H1 (cell line): Measurements from ENCODE around the gene DBH.

Source experiments
- CEBPB ChIP-seq: IDR thresholded peaks from 2 replicates; pipeline ENCODE4 v1.6.1; 2012; ENCODE audit warnings: low read depth, low read length
- CHD2 ChIP-seq: IDR thresholded peaks from 2 replicates; pipeline ENCODE4 v1.6.1; 2012; ENCODE audit warnings: low read length, improper control_type of control experiment
- POLR2A ChIP-seq, 2 experiments: IDR thresholded peaks; 1 replicate in 1 of 2; 2 replicates in 1 of 2; pipeline ENCODE4 v1.6.1; 2011; ENCODE audit warnings: low read depth in 2 of 2, low read length in 2 of 2, mild to moderate bottlenecking in 2 of 2; ENCODE audit errors: control extremely low read depth in 1 of 2
- RNF2 ChIP-seq: fragments of 200-900, 300-1000 bp; sonication (generic); IDR thresholded peaks from 2 replicates; pipeline ENCODE4 v1.7.1; 2016; ENCODE audit warnings: borderline replicate concordance, low read depth, mild to moderate bottlenecking, antibody characterized with exemption, low read length; ENCODE audit not compliant: poor library complexity, severe bottlenecking; ENCODE audit errors: missing control alignments
- TF ChIP-seq, protein P1 (sequence below), 3 experiments: IDR thresholded peaks; 1 replicate in 2 of 3; 2 replicates in 1 of 3; pipeline versions ENCODE4 v1.5.1 to v1.6.1; 2011; ENCODE audit warnings: low read length in 3 of 3, mild to moderate bottlenecking in 3 of 3, inconsistent platforms in 2 of 3, low read depth in 1 of 3, moderate library complexity in 1 of 3; ENCODE audit not compliant: insufficient read depth in 1 of 3; ENCODE audit errors: control extremely low read depth in 1 of 3
- TF ChIP-seq, protein P2 (sequence below): IDR thresholded peaks from 2 replicates; pipeline ENCODE4 v1.6.1; 2012; ENCODE audit warnings: low read length, inconsistent platforms

DNA sequence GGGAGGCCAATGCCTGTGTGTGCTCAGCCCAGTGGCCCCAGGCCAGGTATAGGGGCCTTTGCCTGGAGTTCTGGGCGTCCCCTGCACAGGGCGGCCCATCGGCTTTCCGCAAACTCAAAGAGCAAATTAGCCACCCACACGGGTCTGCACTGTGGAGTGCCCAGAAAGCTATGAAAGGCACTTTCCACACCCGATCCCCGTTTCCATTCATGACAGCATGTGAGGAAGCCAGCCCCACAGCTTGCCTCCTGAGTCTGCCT lies 5.2 kb downstream of the DBH start:
- TF ChIP-seq, protein P1, sequence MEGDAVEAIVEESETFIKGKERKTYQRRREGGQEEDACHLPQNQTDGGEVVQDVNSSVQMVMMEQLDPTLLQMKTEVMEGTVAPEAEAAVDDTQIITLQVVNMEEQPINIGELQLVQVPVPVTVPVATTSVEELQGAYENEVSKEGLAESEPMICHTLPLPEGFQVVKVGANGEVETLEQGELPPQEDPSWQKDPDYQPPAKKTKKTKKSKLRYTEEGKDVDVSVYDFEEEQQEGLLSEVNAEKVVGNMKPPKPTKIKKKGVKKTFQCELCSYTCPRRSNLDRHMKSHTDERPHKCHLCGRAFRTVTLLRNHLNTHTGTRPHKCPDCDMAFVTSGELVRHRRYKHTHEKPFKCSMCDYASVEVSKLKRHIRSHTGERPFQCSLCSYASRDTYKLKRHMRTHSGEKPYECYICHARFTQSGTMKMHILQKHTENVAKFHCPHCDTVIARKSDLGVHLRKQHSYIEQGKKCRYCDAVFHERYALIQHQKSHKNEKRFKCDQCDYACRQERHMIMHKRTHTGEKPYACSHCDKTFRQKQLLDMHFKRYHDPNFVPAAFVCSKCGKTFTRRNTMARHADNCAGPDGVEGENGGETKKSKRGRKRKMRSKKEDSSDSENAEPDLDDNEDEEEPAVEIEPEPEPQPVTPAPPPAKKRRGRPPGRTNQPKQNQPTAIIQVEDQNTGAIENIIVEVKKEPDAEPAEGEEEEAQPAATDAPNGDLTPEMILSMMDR (IDR thresholded peaks at IDR 0.05; ENCODE audit: control extremely low read depth in 1 of 3, insufficient read depth in 1 of 3, low read depth in 1 of 3, low read length in 3 of 3), result no peak
- TF ChIP-seq CEBPB (no peak), POLR2A (IDR thresholded peaks at IDR 0.05; ENCODE audit: control extremely low read depth in 1 of 2, low read depth in 2 of 2, low read length in 2 of 2) (no peak), RNF2 (no peak), CHD2 (no peak)
- TF ChIP-seq, protein P2, sequence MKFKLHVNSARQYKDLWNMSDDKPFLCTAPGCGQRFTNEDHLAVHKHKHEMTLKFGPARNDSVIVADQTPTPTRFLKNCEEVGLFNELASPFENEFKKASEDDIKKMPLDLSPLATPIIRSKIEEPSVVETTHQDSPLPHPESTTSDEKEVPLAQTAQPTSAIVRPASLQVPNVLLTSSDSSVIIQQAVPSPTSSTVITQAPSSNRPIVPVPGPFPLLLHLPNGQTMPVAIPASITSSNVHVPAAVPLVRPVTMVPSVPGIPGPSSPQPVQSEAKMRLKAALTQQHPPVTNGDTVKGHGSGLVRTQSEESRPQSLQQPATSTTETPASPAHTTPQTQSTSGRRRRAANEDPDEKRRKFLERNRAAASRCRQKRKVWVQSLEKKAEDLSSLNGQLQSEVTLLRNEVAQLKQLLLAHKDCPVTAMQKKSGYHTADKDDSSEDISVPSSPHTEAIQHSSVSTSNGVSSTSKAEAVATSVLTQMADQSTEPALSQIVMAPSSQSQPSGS, result no peak
